Trophoblast cell (in vitro differentiated cells and primary cell): ENCODE data around the gene ADAM19.

Source experiments
- DNase-seq, 2 donors: peaks; one replicate each; pipeline ENCODE4 v3.0.0-alpha.2; 2016
- H2AFZ ChIP-seq: 2 replicates; pipeline ENCODE4 v1.6.1; 2013; ENCODE audit warnings: low read length, moderate library complexity, mild to moderate bottlenecking; ENCODE audit not compliant: insufficient read depth, poor library complexity
- H2AK5ac ChIP-seq: 2 replicates; pipeline ENCODE4 v1.6.1; 2013; ENCODE audit warnings: mild to moderate bottlenecking, low read length
- H2BK120ac ChIP-seq: 2 replicates; pipeline ENCODE4 v1.6.1; 2013; ENCODE audit warnings: low read length, mild to moderate bottlenecking, moderate library complexity; ENCODE audit not compliant: insufficient read depth, poor library complexity
- H2BK12ac ChIP-seq: 2 replicates; pipeline ENCODE4 v1.6.1; 2013; ENCODE audit warnings: mild to moderate bottlenecking, low read length, moderate library complexity
- H2BK5ac ChIP-seq: 2 replicates; pipeline ENCODE4 v1.6.1; 2013; ENCODE audit warnings: low read length, low read depth, moderate library complexity, mild to moderate bottlenecking; ENCODE audit not compliant: poor library complexity
- H3K14ac ChIP-seq: 2 replicates; pipeline ENCODE4 v1.6.1; 2013; ENCODE audit warnings: mild to moderate bottlenecking, low read length
- H3K18ac ChIP-seq: 2 replicates; pipeline ENCODE4 v1.6.1; 2013; ENCODE audit warnings: mild to moderate bottlenecking, low read length
- H3K23ac ChIP-seq: 2 replicates; pipeline ENCODE4 v1.6.1; 2013; ENCODE audit warnings: low read length
- H3K27ac ChIP-seq: 2 replicates; pipeline ENCODE4 v1.5.1; 2013; ENCODE audit warnings: low read depth, mild to moderate bottlenecking, inconsistent platforms, low read length, moderate library complexity
- H3K27me3 ChIP-seq: 2 replicates; pipeline ENCODE4 v1.6.1; 2013; ENCODE audit warnings: inconsistent platforms, mild to moderate bottlenecking, low read length, moderate library complexity; ENCODE audit not compliant: insufficient read depth
- H3K36me3 ChIP-seq, 2 experiments: 1 replicate in 1 of 2; 2 replicates in 1 of 2; pipeline ENCODE4 v1.6.1; 2013; ENCODE audit warnings: low read length in 2 of 2, mild to moderate bottlenecking in 2 of 2, moderate library complexity in 1 of 2; ENCODE audit not compliant: insufficient read depth in 2 of 2, control insufficient read depth in 1 of 2
- H3K4ac ChIP-seq: 2 replicates; pipeline ENCODE4 v1.6.1; 2013; ENCODE audit warnings: low read depth, mild to moderate bottlenecking, low read length, moderate library complexity
- H3K4me1 ChIP-seq, 2 experiments: 1 replicate in 1 of 2; 2 replicates in 1 of 2; pipeline ENCODE4 v1.6.1; 2013; ENCODE audit warnings: low read length in 2 of 2, mild to moderate bottlenecking in 2 of 2, moderate library complexity in 1 of 2; ENCODE audit not compliant: insufficient read depth in 2 of 2, control insufficient read depth in 1 of 2
- H3K4me2 ChIP-seq: 2 replicates; pipeline ENCODE4 v1.6.1; 2013; ENCODE audit warnings: inconsistent platforms, mild to moderate bottlenecking, low read length, moderate library complexity
- H3K4me3 ChIP-seq: 2 replicates; pipeline ENCODE4 v1.5.1; 2013; ENCODE audit warnings: mild to moderate bottlenecking, low read depth, low read length, inconsistent platforms
- H3K79me1 ChIP-seq: one replicate; pipeline ENCODE4 v1.6.1; 2013; ENCODE audit warnings: low read length
- H3K79me2 ChIP-seq: 2 replicates; pipeline ENCODE4 v1.6.1; 2013; ENCODE audit warnings: low read length, mild to moderate bottlenecking; ENCODE audit not compliant: control insufficient read depth, insufficient read depth, poor library complexity
- H3K9ac ChIP-seq: 2 replicates; pipeline ENCODE4 v1.6.1; 2013; ENCODE audit warnings: mild to moderate bottlenecking, low read length
- H3K9me3 ChIP-seq: 2 replicates; pipeline ENCODE4 v1.6.1; 2013; ENCODE audit warnings: low read depth, mild to moderate bottlenecking, control low read depth, inconsistent platforms, low read length; ENCODE audit not compliant: insufficient read depth
- H4K12ac ChIP-seq: 2 replicates; pipeline ENCODE4 v1.6.1; 2013; ENCODE audit warnings: low read depth, mild to moderate bottlenecking, low read length, moderate library complexity
- H4K8ac ChIP-seq: 2 replicates; pipeline ENCODE4 v1.6.1; 2013; ENCODE audit warnings: low read depth, mild to moderate bottlenecking, low read length, moderate library complexity
- H4K91ac ChIP-seq: one replicate; pipeline ENCODE4 v1.6.1; 2013; ENCODE audit warnings: low read depth, mild to moderate bottlenecking, low read length, moderate library complexity
- WGBS: extraction: QIAGEN DNeasy Blood & Tissue Kit; methylation state at CpG from one replicate; pipeline ENCODE4 v1.1.7; 2013; ENCODE audit warnings: missing lambda C conversion rate; ENCODE audit not compliant: insufficient read length, insufficient coverage; ENCODE audit errors: extremely low coverage; 5-methylcytosine and 5-hydroxymethylcytosine counted together

ADAM19 gene

GRCh38 chr5:157449011-157449723 lies 126.4 kb downstream of the ADAM19 start:
- Histone ChIP-seq H3K9ac (no peak overlapping the region), H2AK5ac (no peak overlapping the region), H4K12ac (no peak overlapping the region), H3K79me1 (peaks cover 2% of the 10 kb centered on the region), H3K79me2 (no peaks in the 10 kb centered on the region), H3K27me3 (no peaks in the 10 kb centered on the region), H4K8ac (no peak overlapping the region), H4K91ac (peak overlapping the region; percentile 42), H2BK12ac (peak overlapping the region; percentile 1), H3K4me2 (no peak overlapping the region), H3K23ac (no peak overlapping the region), H3K18ac (no peak overlapping the region), H3K27ac (peak overlapping the region; percentile 67), H2BK5ac (no peak overlapping the region), H3K4ac (no peak overlapping the region), H3K14ac (no peak overlapping the region), H3K4me3 (no peak overlapping the region), H2BK120ac (no peak overlapping the region), H3K9me3 (no peaks in the 10 kb centered on the region), H3K36me3 (no peaks in the 10 kb centered on the region), H3K4me1 (peaks cover 20 to 23% of the 10 kb centered on the region in 2 experiments), H2AFZ (no peak overlapping the region)
- no peak for DNase-seq
- no CpG with 5 or more reads among the region's 6 CpGs for WGBS

DNA sequence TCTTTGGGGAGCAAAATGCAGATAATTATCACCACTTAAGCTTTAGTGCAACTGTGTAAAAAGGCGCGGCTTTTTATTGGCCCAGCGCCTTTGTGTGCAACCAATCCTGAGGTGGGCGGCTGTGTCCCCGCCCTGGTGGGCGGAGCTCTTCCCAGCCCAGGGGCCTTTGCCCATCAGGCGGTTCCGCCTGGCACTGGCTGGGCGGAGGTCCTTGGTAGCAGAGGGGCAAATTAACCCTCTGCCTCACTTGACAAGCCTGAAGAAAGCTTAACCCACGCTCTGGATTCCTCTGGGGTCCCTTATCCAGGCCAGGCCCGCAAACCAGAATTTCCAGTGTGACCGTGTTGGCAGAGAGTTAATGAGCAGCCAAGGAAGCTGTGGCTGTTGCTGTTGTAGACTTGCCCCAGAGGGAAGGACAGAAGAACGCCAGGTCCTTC lies 128.4 kb downstream of the ADAM19 start:
- H3K9me3 ChIP-seq, result no peaks in the 10 kb centered on the region
- no peak overlapping the region for H3K23ac ChIP-seq
- H2AK5ac ChIP-seq, result no peak overlapping the region
- peak overlapping the region; percentile 21 for H3K27ac ChIP-seq
- H2AFZ ChIP-seq, result no peak overlapping the region
- no peaks in the 10 kb centered on the region for H3K27me3 ChIP-seq
- no CpG with 5 or more reads among the region's 13 CpGs for WGBS
- H3K79me1 ChIP-seq, result peaks cover 2% of the 10 kb centered on the region
- no peaks in the 10 kb centered on the region for H3K36me3 ChIP-seq
- no peak overlapping the region for H3K4ac ChIP-seq
- H2BK120ac ChIP-seq, result no peak overlapping the region
- peak overlapping the region; percentile 22 for H3K4me2 ChIP-seq
- H3K14ac ChIP-seq, result peak overlapping the region; percentile 34
- no peak overlapping the region for H4K12ac ChIP-seq
- no peak overlapping the region for H3K4me3 ChIP-seq
- H3K18ac ChIP-seq, result no peak overlapping the region
- H3K9ac ChIP-seq, result peak overlapping the region; percentile 4
- peak overlapping the region; percentile 5 for H4K8ac ChIP-seq
- DNase-seq, result peak in 1 of 2 donors; percentile 40
- peak overlapping the region; percentile 66 for H4K91ac ChIP-seq
- H3K4me1 ChIP-seq, result peaks cover 20 to 23% of the 10 kb centered on the region in 2 experiments
- H3K79me2 ChIP-seq, result no peaks in the 10 kb centered on the region
- H2BK5ac ChIP-seq, result no peak overlapping the region
- peak overlapping the region; percentile 66 for H2BK12ac ChIP-seq

- peaks cover 18 to 19% of the 10 kb centered on the region in 2 experiments for H3K4me1 ChIP-seq
- no peak overlapping the region for H4K8ac ChIP-seq
- H3K27me3 ChIP-seq, result no peaks in the 10 kb centered on the region
- H2BK5ac ChIP-seq, result no peak overlapping the region
- no peak overlapping the region for H3K4me2 ChIP-seq
- no peak for DNase-seq
- peak overlapping the region; percentile 29 for H2BK12ac ChIP-seq
- H3K79me1 ChIP-seq, result peaks cover 2% of the 10 kb centered on the region
- no peaks in the 10 kb centered on the region for H3K79me2 ChIP-seq
- no peak overlapping the region for H2AFZ ChIP-seq
- WGBS, result no CpG with 5 or more reads among the region's 9 CpGs
- H3K9me3 ChIP-seq, result no peaks in the 10 kb centered on the region
- H3K18ac ChIP-seq, result no peak overlapping the region
- H4K12ac ChIP-seq, result no peak overlapping the region
- H3K27ac ChIP-seq, result no peak overlapping the region
- H4K91ac ChIP-seq, result no peak overlapping the region
- H2BK120ac ChIP-seq, result no peak overlapping the region
- H3K9ac ChIP-seq, result no peak overlapping the region
- no peak overlapping the region for H3K14ac ChIP-seq
- no peak overlapping the region for H3K23ac ChIP-seq
- H3K4ac ChIP-seq, result no peak overlapping the region
- no peak overlapping the region for H3K4me3 ChIP-seq
- H2AK5ac ChIP-seq, result no peak overlapping the region
- H3K36me3 ChIP-seq, result no peaks in the 10 kb centered on the region
Observed at GRCh38 chr5:157446412-157446935, 129.1 kb downstream of the ADAM19 start.

DNA sequence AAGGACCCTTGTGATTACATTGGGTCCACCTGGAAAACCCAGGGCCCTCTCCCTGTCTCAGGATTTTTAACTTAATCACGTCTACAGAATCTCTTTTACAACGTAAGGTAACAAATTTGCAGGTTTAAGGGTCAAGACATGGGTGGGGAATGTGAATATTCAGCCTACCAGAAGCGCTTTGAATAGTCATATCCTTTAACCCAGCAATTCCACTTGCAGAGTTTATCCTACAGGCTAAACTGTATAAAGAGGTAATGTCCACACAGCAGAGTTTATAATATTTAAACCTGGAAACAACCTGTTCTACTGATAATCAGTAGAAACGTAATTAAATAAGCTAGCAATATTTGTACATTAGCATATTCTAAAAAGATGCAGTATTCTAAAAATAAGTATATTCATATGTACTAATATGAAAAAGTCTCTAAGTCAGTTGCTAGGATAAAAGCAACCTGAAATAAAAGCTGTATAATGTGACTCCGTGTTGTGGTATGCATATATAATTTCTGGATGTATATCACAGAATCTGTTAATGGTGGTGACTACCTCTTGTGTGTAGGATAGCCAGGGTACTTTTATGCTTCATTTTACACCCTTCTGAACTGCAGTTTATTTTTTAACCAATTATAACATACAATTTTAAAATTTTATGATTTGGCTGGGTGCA lies 129.7 kb downstream of the ADAM19 start:
- H4K8ac ChIP-seq, result no peak overlapping the region
- H2AFZ ChIP-seq, result no peak overlapping the region
- no peak overlapping the region for H3K9ac ChIP-seq
- no peak overlapping the region for H3K4me3 ChIP-seq
- no peak for DNase-seq
- H4K12ac ChIP-seq, result no peak overlapping the region
- H2BK5ac ChIP-seq, result no peak overlapping the region
- H4K91ac ChIP-seq, result no peak overlapping the region
- no peak overlapping the region for H3K14ac ChIP-seq
- peak overlapping the region; percentile 78 for H2BK12ac ChIP-seq
- H3K79me1 ChIP-seq, result peaks cover 2% of the 10 kb centered on the region
- H3K79me2 ChIP-seq, result no peaks in the 10 kb centered on the region
- H3K4me2 ChIP-seq, result no peak overlapping the region
- H3K4me1 ChIP-seq, result peaks cover 18 to 19% of the 10 kb centered on the region in 2 experiments
- no peak overlapping the region for H3K18ac ChIP-seq
- H3K27me3 ChIP-seq, result no peaks in the 10 kb centered on the region
- no peaks in the 10 kb centered on the region for H3K9me3 ChIP-seq
- H2BK120ac ChIP-seq, result no peak overlapping the region
- H3K27ac ChIP-seq, result no peak overlapping the region
- H3K23ac ChIP-seq, result no peak overlapping the region
- WGBS, result no CpG with 5 or more reads among the region's 5 CpGs
- H2AK5ac ChIP-seq, result no peak overlapping the region
- H3K4ac ChIP-seq, result no peak overlapping the region
- no peaks in the 10 kb centered on the region for H3K36me3 ChIP-seq
